HG03066 (cell line): ENCODE data around the gene KLK8.

Experiments
- ATAC-seq: cut with Tn5 transposase; IDR thresholded peaks from one replicate; pipeline ENCODE4 v1.9.1; 2021; ENCODE audit warnings: low read depth; ENCODE audit not compliant: unreplicated experiment

The KLK8 gene, protein sequence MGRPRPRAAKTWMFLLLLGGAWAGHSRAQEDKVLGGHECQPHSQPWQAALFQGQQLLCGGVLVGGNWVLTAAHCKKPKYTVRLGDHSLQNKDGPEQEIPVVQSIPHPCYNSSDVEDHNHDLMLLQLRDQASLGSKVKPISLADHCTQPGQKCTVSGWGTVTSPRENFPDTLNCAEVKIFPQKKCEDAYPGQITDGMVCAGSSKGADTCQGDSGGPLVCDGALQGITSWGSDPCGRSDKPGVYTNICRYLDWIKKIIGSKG

DNA sequence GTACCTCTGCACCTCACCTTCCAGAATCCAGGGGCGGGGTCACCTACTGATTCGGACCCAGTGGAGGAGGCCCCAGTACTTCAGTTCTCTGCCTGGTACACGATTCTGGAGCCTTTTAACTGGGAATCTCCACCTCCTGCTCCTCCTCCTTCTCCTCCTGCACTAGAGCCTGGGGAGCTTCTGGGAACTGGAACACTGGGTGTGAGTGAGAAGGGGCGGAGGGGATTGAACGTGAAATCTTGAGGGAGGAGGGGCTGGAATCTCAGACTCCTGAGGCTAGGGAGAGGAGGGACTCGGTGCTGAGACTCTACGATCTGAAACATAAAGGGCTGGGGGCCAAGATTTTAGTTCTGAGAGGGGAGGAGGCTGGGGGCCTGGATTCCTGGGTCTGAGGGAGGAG lies at the start of gene KLK8:
Gene KLK8, minus strand, starts transcription at position 90 of the 400 bp plus-strand sequence. CDS start 437 bp downstream, outside the sequence.
- no peak for ATAC-seq

DNA sequence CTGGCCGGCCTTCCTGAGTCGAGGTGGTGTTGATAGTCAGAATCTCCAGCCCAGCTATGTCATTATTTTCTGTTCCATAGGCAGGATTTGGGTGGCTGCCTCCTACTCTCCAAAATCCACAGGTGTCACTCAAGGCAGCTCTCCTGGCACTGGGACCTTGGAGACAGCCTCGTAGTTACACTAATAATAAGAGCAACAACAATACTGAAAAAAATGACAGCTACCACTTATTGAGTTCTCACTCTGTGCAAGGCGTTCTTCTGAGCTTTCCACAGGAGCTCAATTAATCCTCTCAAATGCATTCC lies 45.6 kb upstream of the KLK8 start:
- no peak for ATAC-seq

GRCh38 chr19:51044327-51044726 lies 42.9 kb upstream of the KLK8 start:
- no peak for ATAC-seq

- ATAC-seq = no peak
Measured at GRCh38 chr19:51043497-51043896, 42.1 kb upstream of the KLK8 start.

DNA sequence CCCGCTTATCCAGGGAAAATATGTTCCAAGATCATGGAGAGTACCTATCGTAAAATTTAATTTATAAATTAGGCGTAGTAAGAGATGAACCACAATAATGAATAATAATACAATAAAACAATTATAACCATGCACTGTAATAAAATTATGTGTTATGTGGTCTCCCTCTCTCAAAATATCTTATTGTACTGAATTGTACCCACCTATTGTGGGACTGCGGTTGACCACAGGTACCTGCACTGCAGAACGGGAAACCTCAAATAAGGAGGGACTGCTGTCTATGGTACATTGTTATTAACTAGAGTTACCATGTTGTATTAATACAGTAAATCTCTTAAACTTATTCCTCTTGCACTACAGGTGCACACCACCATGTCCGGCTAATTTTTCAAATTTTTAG lies 38.7 kb upstream of the KLK8 start:
- no peak for ATAC-seq

GRCh38 chr19:51036519-51036918 lies 35.1 kb upstream of the KLK8 start:
- no peak for ATAC-seq

- ATAC-seq = no peak
Measured at GRCh38 chr19:51034704-51035103, 33.3 kb upstream of the KLK8 start, which contains the start of gene KLK12. KLK12 (minus strand) TSS chr19:51035002; CDS start chr19:51034621, 381 bp downstream.

DNA sequence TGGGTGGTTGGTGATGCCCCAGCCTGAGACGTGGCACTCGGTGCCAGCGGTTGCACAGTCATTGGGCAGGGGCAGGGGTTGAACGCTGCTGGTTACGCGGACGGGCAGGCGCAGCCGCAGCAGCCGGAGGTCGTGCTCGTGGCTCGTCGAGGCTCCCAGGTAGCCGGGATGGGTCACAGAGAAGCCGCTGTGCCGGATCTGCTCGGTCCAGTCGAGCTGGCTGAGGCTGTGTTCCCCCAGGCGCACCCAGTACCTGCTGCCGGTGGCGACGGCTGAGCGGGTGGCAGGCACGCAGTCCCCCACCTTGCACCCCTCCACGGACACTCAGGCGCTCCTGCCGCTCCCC lies 30.4 kb upstream of the KLK8 start:
- ATAC-seq = no peak

DNA sequence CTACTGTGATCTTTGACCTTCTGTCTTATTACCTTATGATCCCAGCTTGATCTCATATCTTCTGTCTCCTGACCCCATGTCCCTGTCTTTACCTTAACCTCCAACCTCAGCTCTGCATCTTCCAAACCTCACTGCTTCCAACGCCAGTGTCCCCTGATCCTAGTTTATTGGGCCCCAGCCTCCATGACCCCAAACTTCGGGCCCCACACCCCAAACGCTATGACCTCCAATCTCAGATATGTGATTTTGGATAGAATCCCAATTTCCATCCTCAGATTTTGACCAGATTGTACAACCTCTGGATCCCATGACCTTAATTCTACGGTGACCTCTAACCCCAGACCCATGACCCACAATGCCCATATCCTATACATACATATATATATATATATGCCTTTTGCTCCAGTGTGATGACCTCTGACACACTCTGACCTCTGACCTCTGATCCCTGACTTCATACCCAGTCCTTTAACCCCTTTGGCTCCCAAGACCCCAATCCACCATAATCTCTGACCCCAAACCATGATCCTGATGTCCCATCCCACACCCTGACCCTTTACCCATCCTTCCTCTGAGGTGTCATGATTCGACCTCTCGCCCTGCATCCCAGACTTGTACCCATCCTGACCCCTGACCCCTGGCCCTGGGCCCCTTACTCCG lies 29.9 kb upstream of the KLK8 start:
- no peak for ATAC-seq

DNA sequence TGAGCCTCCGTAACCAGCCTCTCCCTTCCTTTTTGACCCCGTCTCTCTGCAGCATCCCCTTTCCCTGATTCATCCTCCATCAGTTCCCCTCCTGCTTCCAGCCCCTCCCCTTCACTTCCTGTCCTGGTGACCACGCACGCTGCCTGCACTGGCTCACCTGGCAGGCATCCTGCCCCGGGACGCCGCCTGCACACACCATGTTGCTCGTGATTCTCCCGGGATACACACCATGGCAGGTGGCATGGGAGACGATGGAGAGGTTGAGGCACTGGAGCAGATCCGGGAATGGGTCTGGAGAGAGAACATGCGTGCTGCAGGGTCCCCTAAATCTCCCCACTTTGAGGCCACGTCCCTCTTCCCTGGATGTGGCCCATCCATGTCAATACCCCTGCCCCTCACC lies 29.2 kb upstream of the KLK8 start:
- ATAC-seq = no peak

DNA sequence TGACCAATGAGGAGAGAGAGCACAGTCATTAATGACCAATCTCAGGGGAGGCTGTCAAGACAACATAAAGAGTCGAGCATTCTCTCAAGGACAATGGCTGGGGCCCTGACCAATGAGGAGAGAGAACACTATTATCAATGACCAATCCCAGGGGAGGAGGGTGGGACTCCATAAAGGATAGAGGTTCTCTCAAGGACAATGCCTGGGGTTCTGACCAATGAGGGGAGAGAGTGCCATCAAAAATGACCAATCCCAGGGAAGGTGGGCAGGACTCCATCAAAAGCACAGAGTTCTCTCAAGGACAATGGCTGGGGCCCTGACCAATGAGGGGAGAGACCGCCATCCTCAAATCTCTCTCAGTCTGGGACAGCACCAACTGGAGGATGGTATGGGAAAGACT lies 28.3 kb upstream of the KLK8 start:
- ATAC-seq = no peak

DNA sequence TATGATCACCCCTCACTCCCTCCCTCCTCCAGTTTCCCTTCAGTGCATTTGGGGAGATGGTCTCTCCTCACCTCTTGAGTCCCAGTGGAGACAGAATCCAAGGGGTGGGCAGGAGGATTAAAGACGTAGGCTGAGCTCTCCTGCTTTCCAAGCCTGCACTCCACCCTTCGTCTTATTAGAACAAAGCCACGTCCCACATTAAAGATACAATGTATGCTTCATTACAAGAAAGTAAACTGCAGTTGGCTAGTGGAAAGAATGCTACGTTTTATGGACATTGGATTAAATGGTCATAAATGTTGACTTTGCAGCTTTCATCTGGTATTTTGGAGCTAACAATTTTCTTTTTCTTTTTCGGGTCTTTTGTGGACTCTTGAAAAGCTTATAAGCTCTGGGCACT lies 26.5 kb upstream of the KLK8 start:
- no peak for ATAC-seq

- no peak for ATAC-seq
Measured at GRCh38 chr19:51027126-51027806, 25.9 kb upstream of the KLK8 start.

- no peak for ATAC-seq
Measured at GRCh38 chr19:51026554-51026831, 25.1 kb upstream of the KLK8 start, which contains the start of gene KLK11. KLK11 (minus strand) TSS chr19:51026616; CDS start chr19:51025631, 985 bp downstream.

DNA sequence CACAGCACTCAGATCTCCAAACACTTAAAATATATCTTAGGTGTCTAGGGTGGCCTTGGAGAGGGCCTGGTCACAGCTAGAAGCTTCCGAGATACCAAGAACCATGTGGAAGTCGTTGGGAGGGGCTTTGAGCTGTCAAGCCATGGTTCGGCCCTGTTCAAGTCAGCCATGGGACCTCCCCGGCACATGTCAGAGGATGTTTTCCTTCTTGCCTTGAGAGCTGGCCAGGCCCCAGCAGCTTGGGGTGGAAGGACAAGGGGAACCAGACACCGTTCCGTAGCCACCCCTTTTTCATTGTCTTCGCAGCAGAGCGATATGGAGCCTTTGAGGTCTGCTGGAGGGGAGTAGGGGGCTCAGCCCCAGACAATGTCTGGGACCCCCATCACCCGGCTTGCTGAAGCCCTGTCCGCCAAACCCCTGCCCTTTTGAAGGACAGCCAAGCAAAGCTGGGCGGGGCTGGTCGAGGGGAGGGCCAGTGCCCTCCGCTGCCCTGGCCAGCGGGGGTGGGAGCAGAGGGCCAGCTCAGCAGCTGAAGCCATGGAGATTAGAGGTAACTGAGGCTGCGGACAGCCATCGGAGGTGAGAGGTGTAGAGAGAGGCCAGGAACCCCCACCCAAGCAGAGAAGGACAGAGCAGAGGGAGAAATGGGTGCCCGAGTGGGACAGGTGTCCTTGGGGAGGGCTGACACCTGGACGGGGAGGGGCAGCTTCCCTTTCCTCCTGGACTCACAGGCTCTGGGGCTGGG lies 24.6 kb upstream of the KLK8 start:
- no peak for ATAC-seq

- ATAC-seq = no peak
Measured at GRCh38 chr19:51025401-51025800, 24.0 kb upstream of the KLK8 start.

DNA sequence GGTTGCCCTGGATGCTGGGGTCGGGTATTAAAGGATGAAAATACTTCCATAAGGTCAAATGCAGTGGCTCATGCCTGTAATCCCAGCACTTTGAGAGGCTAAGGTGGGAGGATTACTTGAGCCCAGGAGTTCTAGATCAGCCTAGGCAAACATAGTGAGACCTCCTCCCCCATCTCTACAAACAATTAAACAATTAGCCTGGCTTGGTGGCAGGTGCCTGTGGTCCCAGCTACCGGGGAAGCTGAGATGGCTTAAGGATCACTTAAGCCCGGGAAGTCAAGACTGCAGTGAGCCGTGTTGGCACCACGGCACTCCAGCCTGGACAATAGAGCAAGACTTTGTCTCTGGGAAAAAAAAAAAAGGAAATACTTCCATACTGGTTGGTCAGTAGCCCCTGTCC lies 23.5 kb upstream of the KLK8 start:
- no peak for ATAC-seq

DNA sequence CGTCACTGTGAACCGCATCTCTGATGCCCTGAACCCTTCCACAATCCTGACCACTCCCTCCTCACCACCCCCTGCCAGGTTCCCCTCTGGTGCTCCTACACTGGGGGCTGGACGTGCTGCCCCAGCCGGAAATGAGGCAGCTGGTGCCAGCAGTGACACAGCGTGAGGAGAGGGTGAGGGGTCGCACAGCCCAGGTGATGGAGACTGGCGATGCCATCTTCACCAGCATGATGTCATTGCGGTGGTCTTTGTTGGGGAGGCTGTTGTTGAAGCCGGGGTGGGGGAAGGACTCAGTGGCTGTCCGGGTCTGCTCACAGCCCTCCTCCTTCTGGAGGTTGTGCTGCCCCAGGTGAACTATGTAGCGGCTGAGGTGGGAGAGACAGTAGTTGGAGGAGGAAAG lies 22.5 kb upstream of the KLK8 start:
- no peak for ATAC-seq

DNA sequence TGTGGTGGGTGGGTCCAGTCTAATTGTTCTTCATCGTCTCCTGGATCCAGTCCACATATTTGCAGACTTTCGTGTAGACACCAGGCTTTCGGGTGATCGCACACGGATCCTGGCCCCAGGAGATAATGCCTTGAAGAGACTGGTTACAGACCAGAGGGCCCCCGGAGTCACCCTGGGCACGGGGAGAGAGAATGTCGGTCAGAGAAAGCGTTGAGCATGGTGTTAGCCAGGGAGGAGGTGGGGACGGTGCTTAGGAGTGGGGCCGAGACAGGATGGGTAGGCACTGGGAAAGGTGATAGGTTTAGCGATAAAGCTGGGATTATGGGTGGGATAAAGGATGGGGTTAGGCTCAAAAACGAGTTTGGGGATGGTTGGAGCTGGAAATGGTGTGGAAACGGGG lies 21.1 kb upstream of the KLK8 start:
- ATAC-seq = no peak

DNA sequence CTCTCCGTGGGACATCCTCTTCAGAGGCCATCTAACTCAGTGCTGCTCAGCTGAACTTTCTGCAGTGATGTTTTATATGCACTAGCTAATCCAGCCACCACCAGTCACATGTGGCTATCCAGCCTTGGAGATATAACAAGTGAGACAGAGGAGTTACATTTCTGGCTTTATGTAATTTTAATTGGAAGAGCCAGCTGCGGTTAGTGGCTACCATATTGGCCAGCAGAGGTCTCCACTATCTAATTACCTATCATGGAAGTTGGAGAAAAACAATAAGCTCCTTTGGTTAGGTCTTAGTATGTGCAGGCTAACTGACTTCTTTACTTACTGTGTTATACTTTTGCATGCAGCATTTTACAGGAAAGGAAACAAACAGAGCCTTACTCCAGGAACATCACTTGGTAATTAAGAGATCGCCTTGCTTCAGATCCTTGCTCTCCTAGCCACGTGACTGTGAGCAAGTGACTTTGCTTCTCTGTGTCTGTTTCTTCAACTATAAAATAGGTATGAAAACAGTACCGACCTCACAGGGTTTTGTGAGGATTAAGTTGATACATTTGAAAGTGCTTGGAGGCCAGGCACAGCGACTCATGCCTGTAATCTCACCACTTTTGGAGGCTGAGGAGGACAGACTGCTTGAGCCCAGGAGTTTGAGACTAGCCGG lies 19.7 kb upstream of the KLK8 start:
- no peak for ATAC-seq

- no peak for ATAC-seq
Measured at GRCh38 chr19:51019544-51019925, 18.1 kb upstream of the KLK8 start, which contains the start of gene KLK10. KLK10 (minus strand) TSS chr19:51019709; CDS start chr19:51019130, 579 bp downstream.
